Fibroblast of skin of left quadriceps (primary cell): ENCODE results near the gene MAGEB1.

Experiments used
- DNase-seq, 2 experiments: peaks; one replicate each; pipeline ENCODE4 v3.0.0-alpha.2; 2013; ENCODE audit warnings: low read depth in 2 of 2

Gene MAGEB1

GRCh38 chrX:30246769-30247489, at the start of gene MAGEB1:
TSS of gene MAGEB1 (plus strand) at chrX:30247146. CDS start at chrX:30250494, 3,348 bp downstream.
- DNase-seq: no peak

DNA sequence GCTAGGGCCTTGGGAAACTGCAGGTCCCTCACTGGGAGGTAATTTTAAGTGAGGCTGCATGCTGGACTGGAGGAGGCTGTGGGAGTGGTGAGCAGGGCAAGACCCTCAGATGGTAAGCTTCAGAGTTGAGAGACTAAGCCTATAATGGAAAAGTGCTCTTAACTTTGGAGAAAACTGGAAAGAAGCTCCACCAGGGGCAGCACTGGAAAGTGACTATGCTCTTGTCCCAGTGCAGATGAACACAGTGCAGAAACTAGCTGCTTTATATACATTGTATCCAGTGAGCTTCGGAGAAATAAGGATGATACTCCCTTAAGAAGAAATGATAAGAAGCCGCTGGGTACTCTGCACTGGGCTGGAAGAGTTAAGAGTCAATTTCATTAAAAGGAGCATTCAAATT, 34.8 kb upstream of the MAGEB1 start:
- DNase-seq: no peak

GRCh38 chrX:30215357-30215843, 31.5 kb upstream of the MAGEB1 start, which contains the start of gene MAGEB2:
TSS of gene MAGEB2 (plus strand) at chrX:30215563. CDS start at chrX:30218581, 3,018 bp downstream.
- DNase-seq: no peak

DNA sequence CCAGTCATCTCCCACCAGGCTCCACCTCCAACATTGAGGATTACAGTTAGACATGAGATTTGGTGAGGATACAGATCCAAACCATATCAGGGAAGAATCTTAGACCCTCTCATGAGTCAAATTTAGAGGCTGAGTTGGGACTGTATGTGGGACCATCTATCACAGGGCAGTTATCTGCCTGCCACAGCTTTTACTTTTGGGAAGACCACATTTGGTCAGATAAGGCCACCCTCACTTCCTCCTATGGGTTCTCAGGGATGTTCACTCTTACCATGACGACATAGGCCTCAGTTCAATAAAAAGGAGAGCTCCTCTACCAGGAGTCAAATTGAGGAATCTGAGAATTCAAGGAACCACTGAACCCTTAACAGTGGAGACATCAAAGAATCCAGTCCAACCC, 29.5 kb upstream of the MAGEB1 start:
- DNase-seq: no peak

GRCh38 chrX:30219372-30219771, 27.6 kb upstream of the MAGEB1 start:
- DNase-seq: no peak

DNA sequence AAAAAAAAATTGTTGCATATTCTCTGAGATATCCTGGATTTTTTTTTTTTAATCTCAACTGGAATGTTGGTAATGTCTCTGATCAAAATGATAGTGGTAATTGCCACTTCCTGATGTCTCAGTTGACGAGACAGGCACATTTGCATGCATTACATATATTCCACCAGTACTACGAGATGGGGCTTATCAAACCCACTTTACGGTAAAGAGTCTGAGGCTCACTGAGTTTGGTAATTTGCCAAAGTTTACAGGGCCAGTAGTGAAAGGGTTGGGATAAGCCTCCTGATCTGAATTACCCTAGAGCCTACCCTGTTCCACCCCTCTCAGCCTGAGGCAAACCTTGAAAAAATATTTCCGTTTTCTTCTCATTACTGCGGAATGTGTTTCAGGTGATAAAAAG, 26.3 kb upstream of the MAGEB1 start:
- DNase-seq: no peak

GRCh38 chrX:30224536-30224935, 22.4 kb upstream of the MAGEB1 start:
- no peak for DNase-seq

DNA sequence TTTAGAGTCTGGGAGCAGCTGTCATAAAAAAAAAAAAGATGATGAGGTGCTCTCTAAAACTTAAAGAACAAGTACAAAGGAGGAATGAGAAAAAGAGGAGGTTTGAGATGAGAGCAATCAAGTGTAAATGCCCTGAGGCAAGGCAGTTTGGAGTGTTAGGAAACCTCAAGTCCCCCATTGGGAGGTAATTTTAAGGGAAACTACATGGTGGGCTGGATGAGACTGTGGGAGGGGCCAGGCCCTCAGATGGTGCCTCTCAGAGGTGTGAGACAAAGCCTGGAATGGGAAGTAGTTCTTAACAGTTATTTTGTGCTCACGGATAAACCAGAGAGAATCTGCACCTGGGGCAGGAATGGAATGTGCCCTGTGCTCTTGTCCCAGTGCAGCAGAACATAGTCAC, 18.4 kb upstream of the MAGEB1 start:
- no peak for DNase-seq

DNA sequence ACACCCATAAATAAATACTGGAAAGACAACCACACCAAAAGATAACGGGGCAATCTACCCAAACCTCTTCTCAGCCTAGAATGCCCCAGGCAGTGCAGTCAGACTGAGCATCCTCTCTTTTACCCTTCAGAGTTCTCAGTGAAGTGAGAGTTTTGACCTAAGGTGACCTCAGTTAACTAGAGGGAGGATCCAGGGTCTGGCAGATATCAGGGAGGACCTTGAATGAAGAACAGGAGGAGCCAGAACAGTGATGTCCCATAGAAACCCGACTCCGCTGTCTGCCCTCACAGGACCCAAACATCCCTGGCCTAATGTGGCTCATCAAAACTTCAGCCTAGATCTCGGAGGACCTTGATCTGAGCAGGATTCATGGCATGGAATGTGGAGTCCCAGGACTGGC, 16.6 kb upstream of the MAGEB1 start, which contains the start of gene MAGEB3:
MAGEB3 (plus strand) TSS at position 263 of the 400 bp plus-strand sequence. CDS start 5,268 bp downstream, outside the sequence.
- no peak for DNase-seq

GRCh38 chrX:30241724-30242415, 5.1 kb upstream of the MAGEB1 start, which contains the start of gene MAGEB4:
TSS of gene MAGEB4 (plus strand) at chrX:30242000. CDS start at chrX:30242136, 136 bp downstream.
- no peak for DNase-seq

DNA sequence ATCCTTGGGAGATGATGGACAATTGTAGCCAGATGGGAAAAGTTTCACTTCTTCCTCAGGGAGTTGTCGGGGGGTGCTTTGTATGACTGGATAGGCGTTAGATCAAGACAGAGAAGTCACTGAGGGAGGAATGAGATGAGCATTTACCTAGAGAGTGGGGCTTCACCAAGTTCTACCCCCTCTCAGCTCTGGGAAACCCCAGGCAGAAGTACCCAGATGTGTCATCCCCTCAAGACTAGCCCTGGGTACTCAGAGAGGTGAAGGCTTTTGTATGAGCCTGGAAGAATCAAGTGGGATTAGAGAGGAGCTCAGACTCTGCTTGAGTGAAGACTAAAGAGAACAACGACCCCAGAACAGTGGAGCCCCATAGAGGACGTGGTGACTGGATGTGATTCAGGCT, 1.9 kb downstream of the MAGEB1 start:
- no peak for DNase-seq

DNA sequence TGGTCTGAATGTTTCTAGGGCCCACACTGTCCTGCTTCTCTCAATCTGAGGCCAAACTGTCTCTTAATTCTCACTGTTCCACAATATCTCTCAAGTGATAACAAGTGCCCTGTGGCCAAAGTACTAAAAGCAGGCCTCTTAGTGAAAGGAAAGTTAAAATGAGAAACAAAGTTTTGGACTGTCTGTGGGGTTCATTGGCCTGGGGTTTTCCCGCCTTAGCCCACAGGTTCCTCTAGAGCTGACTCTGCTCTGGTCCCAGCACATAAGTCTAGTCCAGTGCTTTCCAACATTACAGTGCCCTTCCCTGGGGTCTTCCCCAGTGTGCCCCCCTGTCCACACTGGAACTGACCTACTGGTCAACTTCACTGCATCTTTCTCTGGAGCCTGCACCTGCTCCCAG, 6.3 kb downstream of the MAGEB1 start:
- no peak for DNase-seq

DNA sequence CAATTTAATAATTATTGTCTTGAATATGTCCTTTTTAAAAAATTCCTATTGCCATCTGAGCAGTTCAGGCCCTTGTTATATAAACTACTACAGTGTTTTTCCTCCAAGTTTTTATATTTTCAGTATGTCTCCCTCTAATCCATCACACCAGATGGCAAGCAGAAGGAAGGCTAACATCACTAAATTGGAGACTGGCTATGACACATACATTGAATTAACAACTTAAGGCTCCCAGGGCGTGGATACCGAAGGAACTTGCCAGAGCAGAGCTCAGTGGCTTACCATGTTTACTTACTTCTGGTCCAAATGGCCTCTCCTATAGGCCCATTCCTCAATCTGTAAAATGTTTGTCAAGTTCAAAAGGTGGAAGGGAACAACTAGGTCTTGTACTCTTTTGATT, 13.0 kb downstream of the MAGEB1 start:
- no peak for DNase-seq

DNA sequence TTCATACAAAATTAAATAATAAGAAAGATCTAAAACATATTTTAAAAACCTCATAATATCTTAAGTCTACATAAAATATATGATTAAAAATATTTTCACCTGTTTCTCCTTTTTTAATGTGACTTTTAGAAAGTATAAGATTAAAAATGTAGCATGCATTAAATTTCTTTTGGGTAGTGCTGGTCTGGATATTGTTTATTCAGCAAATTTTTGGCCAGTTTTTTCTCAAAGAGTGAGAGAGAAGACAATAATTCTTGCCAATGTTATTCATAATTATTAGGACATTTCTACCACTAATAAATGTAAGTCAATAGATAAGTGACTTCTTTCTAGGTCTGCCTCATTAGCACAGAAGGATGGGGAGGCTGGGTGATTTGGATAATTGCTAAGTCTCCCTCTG, 14.1 kb downstream of the MAGEB1 start:
- no peak for DNase-seq

DNA sequence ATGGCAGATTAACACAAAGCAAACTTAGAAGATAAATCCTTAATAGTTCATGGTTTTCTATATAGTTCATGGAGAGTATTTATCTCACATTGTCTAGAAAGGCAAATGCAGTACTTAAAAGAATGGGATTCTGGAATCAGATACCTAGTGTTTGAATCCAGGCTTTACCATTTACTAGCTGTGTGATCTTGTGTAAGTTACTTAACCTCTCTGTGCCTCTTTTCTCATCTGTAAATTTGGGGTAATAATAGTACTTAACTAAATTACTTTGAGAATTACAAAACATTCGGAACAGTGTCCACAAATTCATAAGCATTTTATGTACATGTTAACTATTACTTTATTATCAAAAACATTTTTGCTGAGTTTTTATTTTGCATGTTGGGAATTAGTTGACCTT, 15.8 kb downstream of the MAGEB1 start:
- DNase-seq: no peak

- DNase-seq: no peak
These were observed 23.7 kb downstream of the MAGEB1 start for GRCh38 chrX:30270639-30271038.

GRCh38 chrX:30275498-30275897, 28.6 kb downstream of the MAGEB1 start:
- no peak for DNase-seq

- DNase-seq: no peak
These were observed 31.4 kb downstream of the MAGEB1 start for GRCh38 chrX:30278365-30278764.

DNA sequence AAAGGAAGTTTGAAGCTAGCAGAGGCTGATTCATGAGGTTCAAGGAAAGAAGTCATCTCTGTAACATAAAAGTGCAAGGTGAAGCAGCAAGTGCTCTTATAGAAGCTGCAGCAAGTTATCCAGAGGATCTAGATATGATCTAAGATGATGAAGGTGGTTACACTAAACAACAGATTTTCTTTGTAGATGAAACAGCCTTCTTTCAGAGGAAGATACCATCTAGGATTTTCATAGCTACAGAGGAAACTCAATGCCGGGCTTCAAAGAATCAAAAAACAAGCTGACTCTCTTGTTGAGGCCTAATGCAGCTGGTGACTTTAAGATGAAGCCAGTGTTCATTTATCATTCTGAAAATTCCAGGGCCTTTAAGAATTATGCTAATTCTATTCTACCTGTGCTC, 33.5 kb downstream of the MAGEB1 start:
- no peak for DNase-seq

GRCh38 chrX:30282527-30282926, 35.6 kb downstream of the MAGEB1 start:
- DNase-seq: no peak

DNA sequence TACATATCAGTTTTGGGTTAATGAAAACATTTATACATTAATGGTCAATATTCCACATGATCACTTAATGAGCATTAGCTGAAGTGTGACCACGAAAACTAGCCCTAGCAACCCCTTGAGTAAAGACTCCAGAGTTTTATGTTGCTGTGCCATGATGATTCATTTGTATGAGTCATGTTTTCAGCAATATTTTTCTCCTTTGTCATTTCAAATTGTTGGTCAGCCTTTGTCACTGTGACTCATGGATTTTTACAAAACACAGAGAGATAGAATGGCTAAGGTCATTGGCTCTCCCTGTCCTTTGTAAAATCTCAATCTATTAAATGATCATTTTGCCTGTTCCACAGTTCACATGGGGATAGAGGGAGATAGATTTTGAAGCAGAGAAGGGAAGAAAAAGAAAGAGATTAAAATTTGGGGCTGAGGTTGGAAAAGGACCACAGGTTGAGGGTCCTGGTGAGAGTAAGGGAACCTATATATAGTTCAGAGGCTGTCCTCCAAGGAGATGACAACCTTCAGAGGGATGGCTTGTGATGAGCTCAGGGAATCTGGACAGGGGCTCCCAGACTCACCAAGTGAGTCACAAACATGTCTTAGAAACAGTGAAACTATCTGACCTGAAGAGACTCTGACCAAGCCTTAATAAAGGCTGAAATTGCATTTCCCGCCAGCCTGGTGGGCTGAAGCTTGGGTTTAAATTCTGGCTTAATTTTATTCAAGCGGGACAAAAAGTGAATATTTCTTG, 36.7 kb downstream of the MAGEB1 start:
- peak; percentile 54 to 59 for DNase-seq
